Cardiac fibroblast (primary cell): ENCODE measurements around the gene POMT1.
A peak's percentile ranks its signal among the peaks of the same experiment; 100 is the strongest.
"Not testable (repeated sequence)": the region's sequence is repeated elsewhere in the genome, so short reads cannot be mapped to it uniquely, and the experiment has no call there.

Experiments
- DNase-seq, 2 donors: peaks; one replicate each; pipeline versions ENCODE4 v3.0.0 to v3.0.0-alpha.2; 2010; ENCODE audit warnings: low read depth in 2 of 2
- H3K4me3 ChIP-seq, 2 donors: replicated peaks in 1 of 2; 1 replicate in 1 of 2; 2 replicates in 1 of 2; pipeline ENCODE4 v1.5.1; 2011; ENCODE audit warnings: low read depth in 2 of 2, low read length in 2 of 2, mild to moderate bottlenecking in 2 of 2, moderate library complexity in 1 of 2
- TF ChIP-seq, protein P1 (sequence below): IDR thresholded peaks from one replicate; pipeline ENCODE4 v1.5.1; 2011; ENCODE audit warnings: low read depth, mild to moderate bottlenecking, low read length, inconsistent platforms

Gene POMT1, protein sequence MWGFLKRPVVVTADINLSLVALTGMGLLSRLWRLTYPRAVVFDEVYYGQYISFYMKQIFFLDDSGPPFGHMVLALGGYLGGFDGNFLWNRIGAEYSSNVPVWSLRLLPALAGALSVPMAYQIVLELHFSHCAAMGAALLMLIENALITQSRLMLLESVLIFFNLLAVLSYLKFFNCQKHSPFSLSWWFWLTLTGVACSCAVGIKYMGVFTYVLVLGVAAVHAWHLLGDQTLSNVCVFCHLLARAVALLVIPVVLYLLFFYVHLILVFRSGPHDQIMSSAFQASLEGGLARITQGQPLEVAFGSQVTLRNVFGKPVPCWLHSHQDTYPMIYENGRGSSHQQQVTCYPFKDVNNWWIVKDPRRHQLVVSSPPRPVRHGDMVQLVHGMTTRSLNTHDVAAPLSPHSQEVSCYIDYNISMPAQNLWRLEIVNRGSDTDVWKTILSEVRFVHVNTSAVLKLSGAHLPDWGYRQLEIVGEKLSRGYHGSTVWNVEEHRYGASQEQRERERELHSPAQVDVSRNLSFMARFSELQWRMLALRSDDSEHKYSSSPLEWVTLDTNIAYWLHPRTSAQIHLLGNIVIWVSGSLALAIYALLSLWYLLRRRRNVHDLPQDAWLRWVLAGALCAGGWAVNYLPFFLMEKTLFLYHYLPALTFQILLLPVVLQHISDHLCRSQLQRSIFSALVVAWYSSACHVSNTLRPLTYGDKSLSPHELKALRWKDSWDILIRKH

DNA sequence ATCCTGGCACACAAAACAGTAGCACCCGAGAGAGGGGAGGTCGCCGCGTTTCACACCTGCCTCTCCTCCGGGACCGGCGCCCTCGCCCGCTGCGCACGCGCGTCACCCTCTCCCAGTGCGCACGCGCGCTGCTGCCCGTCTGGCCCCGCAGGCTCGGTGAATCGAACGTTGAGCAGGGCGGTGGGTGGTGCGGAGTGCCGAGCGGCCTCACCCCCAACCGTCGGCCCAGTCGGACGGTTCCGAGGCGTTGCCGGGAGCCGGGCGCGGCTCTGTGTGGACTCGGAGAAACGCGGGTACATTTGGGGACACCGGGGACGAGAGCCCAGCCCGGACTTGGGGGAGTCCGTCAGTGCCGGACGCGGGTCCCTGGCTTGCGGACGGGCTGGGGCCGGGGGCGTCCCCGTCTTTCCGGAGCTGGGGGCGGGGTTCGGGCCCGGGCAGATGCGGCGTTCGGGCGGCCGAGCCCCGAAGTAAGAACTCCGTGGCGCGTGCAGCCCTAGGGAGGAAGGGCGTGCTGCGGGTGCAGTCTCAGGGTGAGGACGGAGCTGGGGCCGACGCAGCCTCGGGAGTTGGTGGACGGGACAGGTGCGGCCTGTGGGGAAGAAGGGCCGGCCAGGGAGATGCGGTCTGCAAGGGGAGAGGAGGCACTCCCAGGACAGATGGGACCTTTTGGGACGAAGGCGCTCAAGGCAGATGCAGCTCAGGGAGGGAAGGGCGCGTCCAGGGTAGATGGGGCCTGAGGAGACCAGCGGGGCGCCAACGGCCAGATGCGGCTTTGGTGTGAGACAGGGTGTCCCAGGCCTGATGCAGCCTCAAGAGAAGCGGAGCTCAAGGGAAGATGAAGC is at the start of gene POMT1:
TSS of gene POMT1 (plus strand) at position 138 of the 845 bp plus-strand sequence. CDS start 1,301 bp downstream, outside the sequence.
- TF ChIP-seq, protein P1, sequence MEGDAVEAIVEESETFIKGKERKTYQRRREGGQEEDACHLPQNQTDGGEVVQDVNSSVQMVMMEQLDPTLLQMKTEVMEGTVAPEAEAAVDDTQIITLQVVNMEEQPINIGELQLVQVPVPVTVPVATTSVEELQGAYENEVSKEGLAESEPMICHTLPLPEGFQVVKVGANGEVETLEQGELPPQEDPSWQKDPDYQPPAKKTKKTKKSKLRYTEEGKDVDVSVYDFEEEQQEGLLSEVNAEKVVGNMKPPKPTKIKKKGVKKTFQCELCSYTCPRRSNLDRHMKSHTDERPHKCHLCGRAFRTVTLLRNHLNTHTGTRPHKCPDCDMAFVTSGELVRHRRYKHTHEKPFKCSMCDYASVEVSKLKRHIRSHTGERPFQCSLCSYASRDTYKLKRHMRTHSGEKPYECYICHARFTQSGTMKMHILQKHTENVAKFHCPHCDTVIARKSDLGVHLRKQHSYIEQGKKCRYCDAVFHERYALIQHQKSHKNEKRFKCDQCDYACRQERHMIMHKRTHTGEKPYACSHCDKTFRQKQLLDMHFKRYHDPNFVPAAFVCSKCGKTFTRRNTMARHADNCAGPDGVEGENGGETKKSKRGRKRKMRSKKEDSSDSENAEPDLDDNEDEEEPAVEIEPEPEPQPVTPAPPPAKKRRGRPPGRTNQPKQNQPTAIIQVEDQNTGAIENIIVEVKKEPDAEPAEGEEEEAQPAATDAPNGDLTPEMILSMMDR: no peak
- DNase-seq: peak; percentile 78 to 86
- H3K4me3 ChIP-seq: peak within 1 kb of the TSS; percentile 82 to 88

DNA sequence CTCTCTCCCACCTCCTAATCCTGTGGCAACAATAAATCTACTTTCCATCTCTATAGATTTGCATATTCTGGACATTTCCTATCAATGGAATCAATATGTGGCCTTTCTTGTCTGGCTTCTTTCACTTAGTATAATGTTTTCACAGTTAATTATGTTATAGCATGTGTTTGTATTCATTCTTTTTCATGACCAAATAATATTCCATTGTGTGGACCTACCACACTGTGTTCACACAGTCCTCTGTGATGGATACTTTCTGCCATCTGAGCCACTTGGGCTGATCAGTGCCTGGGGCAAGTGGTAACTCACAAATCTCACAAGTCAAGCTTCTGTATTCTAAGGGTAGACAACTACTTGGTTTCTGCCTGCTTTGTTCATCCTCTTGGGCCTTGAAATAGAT is 48.7 kb upstream of the POMT1 start:
- H3K4me3 ChIP-seq: no peak overlapping the region
- no peak for DNase-seq
- TF ChIP-seq, protein P1: no peak

DNA sequence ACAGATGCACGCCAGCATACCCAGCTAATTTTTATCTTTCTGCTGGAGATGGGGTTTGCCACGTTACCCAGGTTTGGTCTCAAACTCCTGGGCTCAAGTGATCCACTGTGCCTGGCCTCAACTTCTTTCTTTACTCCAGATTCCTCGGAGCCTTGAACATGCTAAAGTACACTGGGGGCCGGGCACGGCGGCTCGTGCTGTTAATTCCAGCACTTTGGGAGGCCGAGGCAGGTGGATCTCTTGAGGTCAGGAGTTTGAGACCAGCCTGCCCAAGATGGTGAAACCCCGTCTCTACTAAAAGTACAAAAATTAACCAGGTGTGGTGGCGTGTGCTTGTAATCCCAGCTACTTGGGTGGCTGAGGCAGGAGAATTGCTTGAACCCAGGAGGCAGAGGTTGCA is 47.1 kb upstream of the POMT1 start:
- not testable (repeated sequence) for DNase-seq, H3K4me3 ChIP-seq

DNA sequence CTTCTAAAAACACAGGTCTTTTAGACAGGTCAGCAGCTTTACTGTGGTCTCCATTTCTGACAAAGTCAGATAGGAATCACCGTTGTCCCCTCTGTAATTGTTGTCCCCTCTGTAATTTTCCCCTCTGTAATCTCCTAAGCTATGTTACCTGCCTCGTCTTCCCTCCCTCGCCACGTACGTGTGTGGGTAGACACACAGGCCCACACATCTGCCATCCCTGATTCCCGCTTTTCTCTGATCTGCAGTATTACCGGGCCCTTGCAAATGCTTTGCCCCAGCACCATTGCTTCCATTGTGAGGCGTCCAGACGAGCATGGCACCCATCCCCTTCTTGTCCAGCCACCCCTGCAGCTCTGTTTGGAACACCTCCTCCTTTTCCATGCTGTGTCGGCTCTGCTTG is 45.0 kb upstream of the POMT1 start:
- no peak for DNase-seq
- TF ChIP-seq, protein P1: no peak

DNA sequence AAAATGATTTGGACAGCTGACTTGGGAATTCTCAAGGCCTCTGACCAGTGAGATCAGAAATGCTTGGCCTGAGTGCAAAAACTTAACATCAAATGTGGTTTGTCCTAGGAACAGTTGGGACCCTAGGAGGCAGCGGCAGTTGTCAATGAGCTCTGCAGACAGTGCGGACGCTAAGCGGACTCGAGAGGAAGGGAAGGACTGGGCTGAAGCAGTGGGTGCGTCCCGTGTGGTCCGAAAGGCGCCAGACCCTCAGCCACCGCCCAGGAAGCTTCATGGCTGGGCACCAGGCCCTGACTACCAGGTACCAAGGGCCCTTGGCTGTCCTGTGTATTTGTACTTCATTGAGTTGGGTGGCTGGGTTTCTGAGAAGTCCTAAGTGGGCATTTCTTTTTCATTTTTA is 43.7 kb upstream of the POMT1 start:
- no peak overlapping the region for H3K4me3 ChIP-seq
- no peak for DNase-seq
- TF ChIP-seq, protein P1: no peak

More for the DNA sequence above, 45.0 kb upstream of the POMT1 start:
- no peak overlapping the region for H3K4me3 ChIP-seq

DNA sequence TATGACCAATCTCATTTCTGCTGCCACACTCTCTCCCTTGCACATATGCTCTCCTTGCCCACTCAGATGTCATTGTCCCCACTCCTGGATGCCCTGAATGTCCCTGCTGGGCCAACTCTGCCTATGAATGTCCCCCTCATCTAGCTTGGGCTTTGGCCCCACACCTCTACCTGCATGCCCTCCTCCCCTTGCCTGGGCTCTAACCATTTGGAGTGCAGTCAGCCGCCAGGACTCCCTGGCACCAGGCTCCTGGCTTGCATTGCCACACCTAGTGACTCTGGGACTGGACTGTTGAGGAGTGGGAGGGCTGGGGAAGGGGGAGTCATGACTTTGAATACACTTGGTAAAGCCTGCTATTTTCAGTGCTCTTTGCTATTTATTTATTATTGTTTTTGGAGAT is 41.6 kb upstream of the POMT1 start:
- no peak overlapping the region for H3K4me3 ChIP-seq
- no peak for DNase-seq
- TF ChIP-seq, protein P1: no peak
